HepG2 (cell line): ENCODE measurements around the gene SRC. TPM values are rescaled to one million over a fixed set of nuclear protein-coding genes. Genes with fewer than 3 reads are reported as not detected.

Experiments
- ATAC-seq: fragments of 200-7000 bp; cut with Tn5 transposase; 3 replicates; pipeline ENCODE4 v1.9.1; 2020; ENCODE audit warnings: mild to moderate bottlenecking, moderate library complexity
- BruUV-seq: library from RNA; stranded (reverse); fragments of 400-500 nt; replicated peaks from 2 replicates; lab custom pipeline; 2021; lab: Mats Ljungman, UMichigan
- CTCF ChIA-PET: fragments of 300-600 bp; formaldehyde crosslinking; extraction: SDS; loops from one replicate; lab custom pipeline; 2021; ENCODE audit warnings: low total read pairs, inconsistent platforms, low intra/inter-chr PET ratio; lab: Yijun Ruan, JAX
- POLR2A ChIA-PET: fragments of 350-600 bp; sonication (Branson Sonifier 250); formaldehyde crosslinking; loops from one replicate; lab custom pipeline; 2020; ENCODE audit warnings: antibody characterized with exemption, inconsistent platforms; lab: Yijun Ruan, JAX
- DNase-seq: peaks from one replicate; pipeline ENCODE4 v3.0.0-alpha.2; 2015; ENCODE audit warnings: low spot score
- FAIRE-seq: peaks from 3 replicates; lab custom pipeline; 2011; peaks lifted over from hg19 to GRCh38; lab: Jason Lieb, UNC
- H2AFZ ChIP-seq: one replicate; pipeline ENCODE4 v1.6.1; 2011; ENCODE audit warnings: low read length, inconsistent platforms
- H3K27ac ChIP-seq: fragments of 300-600 bp; 3 replicates; pipeline ENCODE4 v1.8.0; 2011; ENCODE audit warnings: mixed run types, mild to moderate bottlenecking, mixed read lengths, low read length, inconsistent platforms; ENCODE audit not compliant: insufficient read depth; ENCODE audit errors: extremely low read length
- H3K27me3 ChIP-seq, 2 experiments: fragments of 200-600 bp in 1 of 2; 2 replicates in 1 of 2; 3 replicates in 1 of 2; pipeline versions ENCODE4 v1.6.0 to v1.8.0; 2011; ENCODE audit warnings: low read length in 2 of 2, mild to moderate bottlenecking in 2 of 2, moderate library complexity in 2 of 2, inconsistent platforms in 1 of 2; ENCODE audit not compliant: insufficient read depth in 2 of 2, control insufficient read depth in 1 of 2
- H3K36me3 ChIP-seq, 2 experiments: fragments of 200-600 bp in 1 of 2; replicated peaks in 1 of 2; 2 replicates in 1 of 2; 3 replicates in 1 of 2; pipeline versions ENCODE4 v1.5.1 to v1.8.0; 2011; ENCODE audit warnings: low read length in 2 of 2, inconsistent platforms in 1 of 2; ENCODE audit not compliant: insufficient read depth in 2 of 2, control insufficient read depth in 1 of 2
- H3K4me1 ChIP-seq: 2 replicates; pipeline ENCODE4 v1.5.1; 2012; ENCODE audit warnings: low read length, inconsistent platforms; ENCODE audit not compliant: insufficient read depth
- H3K4me2 ChIP-seq: 2 replicates; pipeline ENCODE4 v1.6.0; 2011; ENCODE audit warnings: low read depth, low read length, inconsistent platforms
- H3K4me3 ChIP-seq, 3 experiments: fragments of 200-600 bp in 1 of 3; sonication (generic), shearing (Covaris generic) in 1 of 3; replicated peaks in 1 of 3; 2 replicates each; pipeline ENCODE4 v1.5.1; 2011 to 2016; ENCODE audit warnings: low read length in 3 of 3, inconsistent platforms in 2 of 3, low read depth in 2 of 3, mild to moderate bottlenecking in 2 of 3, control low read depth in 1 of 3, mixed read lengths in 1 of 3; ENCODE audit not compliant: insufficient read depth in 1 of 3
- H3K79me2 ChIP-seq: one replicate; pipeline ENCODE4 v1.6.1; 2011; ENCODE audit warnings: low read length, inconsistent platforms; ENCODE audit not compliant: insufficient read depth
- H3K9ac ChIP-seq: 2 replicates; pipeline ENCODE4 v1.6.0; 2011; ENCODE audit warnings: mild to moderate bottlenecking, low read depth, low read length, inconsistent platforms; ENCODE audit not compliant: insufficient read depth
- H3K9me3 ChIP-seq: 2 replicates; pipeline ENCODE4 v1.5.1; 2012; ENCODE audit warnings: mild to moderate bottlenecking, low read length
- H4K20me1 ChIP-seq: 2 replicates; pipeline ENCODE4 v1.6.0; 2011; ENCODE audit warnings: inconsistent platforms, mild to moderate bottlenecking, low read length, moderate library complexity; ENCODE audit not compliant: insufficient read depth
- HNRNPH1 ChIP-seq: fragments of 200-400 bp; formaldehyde crosslinking; optimal IDR thresholded peaks from 2 replicates; pipeline ENCODE3; 2017; ENCODE audit warnings: mild to moderate bottlenecking, low read depth, low read length
- NFIB ChIP-seq: sonication (generic); formaldehyde crosslinking; IDR thresholded peaks from 2 replicates; pipeline ENCODE4 v1.9.0; 2021; ENCODE audit warnings: missing genetic modification reagents, mild to moderate bottlenecking, borderline replicate concordance
- NR2F6 ChIP-seq, 2 experiments: IDR thresholded peaks; 2 replicates each; pipeline ENCODE4 v1.6.1; 2016; ENCODE audit warnings: antibody characterized with exemption in 1 of 2, mild to moderate bottlenecking in 1 of 2
- STAG1 ChIP-seq: sonication (generic); formaldehyde crosslinking; IDR thresholded peaks from 2 replicates; pipeline ENCODE4 v1.4.0; 2020; ENCODE audit warnings: missing genetic modification reagents
- TCF7L2 ChIP-seq: IDR thresholded peaks from 2 replicates; pipeline ENCODE4 v1.6.1; 2011; ENCODE audit warnings: mild to moderate bottlenecking, low read depth, low read length, moderate library complexity
- ZFP90 ChIP-seq: sonication (generic); formaldehyde crosslinking; IDR thresholded peaks from 2 replicates; pipeline ENCODE4 v1.8.0; 2022; ENCODE audit warnings: missing genetic modification reagents, mild to moderate bottlenecking, inconsistent platforms, borderline replicate concordance
- ZNF136 ChIP-seq: sonication (generic); formaldehyde crosslinking; IDR thresholded peaks from 2 replicates; pipeline ENCODE4 v1.8.1; 2022; ENCODE audit warnings: low read depth, mild to moderate bottlenecking, moderate library complexity, missing genetic modification reagents
- ZNF3 ChIP-seq: IDR thresholded peaks from 2 replicates; pipeline ENCODE4 v1.7.0; 2017; ENCODE audit warnings: inconsistent platforms
- ZNF317 ChIP-seq: sonication (generic); formaldehyde crosslinking; IDR thresholded peaks from 2 replicates; pipeline ENCODE4 v1.5.0; 2020; ENCODE audit warnings: mild to moderate bottlenecking, missing genetic modification reagents
- ZNF430 ChIP-seq: sonication (generic); formaldehyde crosslinking; IDR thresholded peaks from 2 replicates; pipeline ENCODE4 v1.9.0; 2021; ENCODE audit warnings: mild to moderate bottlenecking, missing genetic modification reagents
- ZNF496 ChIP-seq: sonication (generic); formaldehyde crosslinking; IDR thresholded peaks from 2 replicates; pipeline ENCODE4 v1.8.1; 2023; ENCODE audit warnings: mild to moderate bottlenecking, moderate library complexity, missing genetic modification reagents; ENCODE audit not compliant: insufficient replicate concordance
- ZNF768 ChIP-seq: sonication (generic); formaldehyde crosslinking; IDR thresholded peaks from 2 replicates; pipeline ENCODE4 v1.4.0; 2020; ENCODE audit warnings: missing genetic modification reagents
- WGBS: methylation state at CpG from one replicate; pipeline ENCODE4 v1.1.6; 2017; ENCODE audit warnings: low lambda C conversion rate; 5-methylcytosine and 5-hydroxymethylcytosine counted together
- in situ Hi-C: cut with HindIII; loops from 2 replicates; pipeline ENCODE4 v1.10.0; 2017; ENCODE audit warnings: low pct_unique_long_range_greater_than_20kb; ENCODE audit not compliant: extremely low pct_ligation_motif_present
- intact Hi-C: fragments of 100-400 bp; cut with micrococcal nuclease; formaldehyde crosslinking; loops from one replicate; pipeline ENCODE4 v1.10.0; 2022; ENCODE audit not compliant: unreplicated experiment
- polyA plus RNA-seq, 8 experiments: library from polyadenylated mRNA; depleted of rRNA in 3 of 8; stranded (reverse) in 7 of 8; unstranded in 1 of 8; fragments of >200 nt; fragmentation: Illumina TruSeq in 4 of 8; extraction: Trizol in 4 of 8; gene quantifications; 2 replicates each; pipeline versions ENCODE4 v1.2.1 to v1.2.3, GENCODE V29; 2011 to 2016; ENCODE audit warnings: low read depth in 4 of 8, missing spikeins in 1 of 8, mixed read lengths in 1 of 8; ENCODE audit not compliant: insufficient read depth in 1 of 8
- total RNA-seq, 5 experiments: library from RNA; depleted of rRNA; stranded (reverse); fragments of >200 nt; fragmentation: Illumina TruSeq; extraction: Trizol; gene quantifications; 2 replicates each; pipeline ENCODE4 v1.2.3, GENCODE V29; 2016; ENCODE audit warnings: low read depth in 1 of 5
- TF ChIP-seq, protein P1 (sequence below): sonication (generic); formaldehyde crosslinking; IDR thresholded peaks from 2 replicates; pipeline ENCODE4 v1.9.0; 2021; ENCODE audit warnings: missing genetic modification reagents, borderline replicate concordance
- TF ChIP-seq, protein P2 (sequence below): sonication (generic); formaldehyde crosslinking; IDR thresholded peaks from 2 replicates; pipeline ENCODE4 v1.5.1; 2020; ENCODE audit warnings: mild to moderate bottlenecking, missing genetic modification reagents, moderate library complexity

SRC gene
- total and polyA plus RNA-seq, 2 of the 13 experiments (the other 11 are each of a cell fraction or from before 2014, with no cell fraction given), result 54.7 to 192 TPM

DNA sequence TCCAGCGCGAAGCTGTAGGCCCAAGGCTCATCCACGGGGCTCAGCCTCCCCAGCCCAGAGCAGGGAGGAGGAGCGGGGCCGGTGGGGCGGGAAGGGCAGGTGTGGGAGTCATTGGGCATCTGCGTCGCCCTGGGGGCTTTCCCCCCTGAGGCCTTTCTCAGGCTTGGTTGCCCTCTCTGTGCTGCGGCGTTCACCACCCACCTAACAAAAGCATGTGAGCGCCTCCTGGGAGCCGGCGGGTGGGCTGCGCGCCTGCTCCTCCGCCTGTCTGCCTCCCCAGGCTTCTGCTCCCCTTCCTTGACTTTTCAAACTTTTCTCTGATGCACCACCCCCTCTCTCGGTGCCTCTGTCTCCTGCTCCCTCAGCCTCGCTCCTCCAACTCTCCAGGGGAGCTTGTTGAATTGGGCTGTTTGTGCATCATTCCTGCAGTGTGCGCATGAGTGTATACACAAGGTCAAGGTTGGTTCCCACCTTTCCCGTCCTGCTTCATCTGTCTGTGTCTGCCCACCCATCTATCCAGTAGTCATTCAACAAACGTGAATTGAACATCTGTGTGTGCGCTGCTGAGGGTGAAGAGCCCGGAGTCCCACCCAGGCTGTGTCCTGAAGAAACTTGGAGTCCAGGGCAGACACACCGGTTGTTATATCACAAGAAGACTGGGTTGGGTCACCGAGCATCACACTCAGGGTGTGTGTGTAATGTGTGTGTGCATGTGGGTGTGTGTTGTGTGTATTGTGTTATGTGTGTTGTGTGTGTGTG, 92.7 kb downstream of the SRC start:
- FAIRE-seq (peak; percentile 63), DNase-seq (no peak), ATAC-seq (no peak)
- H3K9me3 ChIP-seq, result no peaks in the 10 kb centered on the region
- H3K4me3 ChIP-seq, result no peak overlapping the region
- in situ Hi-C loops, result no loop called here
- no peak overlapping the region for H3K9ac ChIP-seq
- no peaks in the 10 kb centered on the region for H3K79me2 ChIP-seq
- peaks cover 0 to 23% of the 10 kb centered on the region in 2 experiments; a peak in 3 of 5 replicates for H3K27me3 ChIP-seq
- H4K20me1 ChIP-seq, result no peaks in the 10 kb centered on the region
- H3K36me3 ChIP-seq, result no peaks in the 10 kb centered on the region
- H3K27ac ChIP-seq, result no peak overlapping the region
- H2AFZ ChIP-seq, result no peak overlapping the region
- peaks cover 15% of the 10 kb centered on the region for H3K4me1 ChIP-seq
- peak overlapping the region; percentile 38; the same call in 1 of the 2 replicates for H3K4me2 ChIP-seq
- POLR2A ChIA-PET, result no interaction called here
- CTCF ChIA-PET, result no interaction called here
- 64% methylated on average over 24 of the region's 25 CpGs for WGBS
- BruUV-seq, result no TSS peak
- intact Hi-C loops, result no loop called here
- no peak for TF ChIP-seq NFIB (CRISPR knock-in tag)
- peak; percentile 51; the same call in 1 of the 2 replicates for TF ChIP-seq ZNF768 (CRISPR knock-in tag)
- TF ChIP-seq NR2F6 (IDR thresholded peaks at IDR 0.05), result no peak
- TF ChIP-seq NR2F6 (CRISPR knock-in tag; IDR thresholded peaks at IDR 0.05), result no peak
- TF ChIP-seq ZNF317 (CRISPR knock-in tag), result no peak
- TF ChIP-seq, protein P1, sequence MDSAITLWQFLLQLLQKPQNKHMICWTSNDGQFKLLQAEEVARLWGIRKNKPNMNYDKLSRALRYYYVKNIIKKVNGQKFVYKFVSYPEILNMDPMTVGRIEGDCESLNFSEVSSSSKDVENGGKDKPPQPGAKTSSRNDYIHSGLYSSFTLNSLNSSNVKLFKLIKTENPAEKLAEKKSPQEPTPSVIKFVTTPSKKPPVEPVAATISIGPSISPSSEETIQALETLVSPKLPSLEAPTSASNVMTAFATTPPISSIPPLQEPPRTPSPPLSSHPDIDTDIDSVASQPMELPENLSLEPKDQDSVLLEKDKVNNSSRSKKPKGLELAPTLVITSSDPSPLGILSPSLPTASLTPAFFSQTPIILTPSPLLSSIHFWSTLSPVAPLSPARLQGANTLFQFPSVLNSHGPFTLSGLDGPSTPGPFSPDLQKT, result no peak
- TF ChIP-seq ZNF136 (CRISPR knock-in tag), result no peak
- TF ChIP-seq TCF7L2, result no peak
- TF ChIP-seq ZNF430 (CRISPR knock-in tag), result no peak
- TF ChIP-seq, protein P2, sequence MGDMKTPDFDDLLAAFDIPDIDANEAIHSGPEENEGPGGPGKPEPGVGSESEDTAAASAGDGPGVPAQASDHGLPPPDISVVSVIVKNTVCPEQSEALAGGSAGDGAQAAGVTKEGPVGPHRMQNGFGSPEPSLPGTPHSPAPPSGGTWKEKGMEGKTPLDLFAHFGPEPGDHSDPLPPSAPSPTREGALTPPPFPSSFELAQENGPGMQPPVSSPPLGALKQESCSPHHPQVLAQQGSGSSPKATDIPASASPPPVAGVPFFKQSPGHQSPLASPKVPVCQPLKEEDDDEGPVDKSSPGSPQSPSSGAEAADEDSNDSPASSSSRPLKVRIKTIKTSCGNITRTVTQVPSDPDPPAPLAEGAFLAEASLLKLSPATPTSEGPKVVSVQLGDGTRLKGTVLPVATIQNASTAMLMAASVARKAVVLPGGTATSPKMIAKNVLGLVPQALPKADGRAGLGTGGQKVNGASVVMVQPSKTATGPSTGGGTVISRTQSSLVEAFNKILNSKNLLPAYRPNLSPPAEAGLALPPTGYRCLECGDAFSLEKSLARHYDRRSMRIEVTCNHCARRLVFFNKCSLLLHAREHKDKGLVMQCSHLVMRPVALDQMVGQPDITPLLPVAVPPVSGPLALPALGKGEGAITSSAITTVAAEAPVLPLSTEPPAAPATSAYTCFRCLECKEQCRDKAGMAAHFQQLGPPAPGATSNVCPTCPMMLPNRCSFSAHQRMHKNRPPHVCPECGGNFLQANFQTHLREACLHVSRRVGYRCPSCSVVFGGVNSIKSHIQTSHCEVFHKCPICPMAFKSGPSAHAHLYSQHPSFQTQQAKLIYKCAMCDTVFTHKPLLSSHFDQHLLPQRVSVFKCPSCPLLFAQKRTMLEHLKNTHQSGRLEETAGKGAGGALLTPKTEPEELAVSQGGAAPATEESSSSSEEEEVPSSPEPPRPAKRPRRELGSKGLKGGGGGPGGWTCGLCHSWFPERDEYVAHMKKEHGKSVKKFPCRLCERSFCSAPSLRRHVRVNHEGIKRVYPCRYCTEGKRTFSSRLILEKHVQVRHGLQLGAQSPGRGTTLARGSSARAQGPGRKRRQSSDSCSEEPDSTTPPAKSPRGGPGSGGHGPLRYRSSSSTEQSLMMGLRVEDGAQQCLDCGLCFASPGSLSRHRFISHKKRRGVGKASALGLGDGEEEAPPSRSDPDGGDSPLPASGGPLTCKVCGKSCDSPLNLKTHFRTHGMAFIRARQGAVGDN, result peak; percentile 7; the same call in 1 of the 2 replicates
- peak; percentile 19; the same call in 1 of the 2 replicates for TF ChIP-seq STAG1 (CRISPR knock-in tag)
- TF ChIP-seq ZNF3 (CRISPR knock-in tag), result peak; percentile 81
- TF ChIP-seq ZFP90 (CRISPR knock-in tag), result no peak
- no peak for TF ChIP-seq HNRNPH1
- TF ChIP-seq ZNF496 (CRISPR knock-in tag), result no peak
